Activated CD8-positive, alpha-beta memory T cell treated with anti-CD3 and anti-CD28 coated beads, Interleukin-2, amount 50 U/mL, for 1 hour (primary cell): Measurements from ENCODE around the gene ERVH48-1.
"Not testable (repeated sequence)": the region's sequence is repeated elsewhere in the genome, so short reads cannot be mapped to it uniquely, and the experiment has no call there.

Source experiments
- DNase-seq: peaks from one replicate; pipeline ENCODE4 v3.0.0-alpha.2; 2020; ENCODE audit errors: extremely low read depth

ERVH48-1 gene

DNA sequence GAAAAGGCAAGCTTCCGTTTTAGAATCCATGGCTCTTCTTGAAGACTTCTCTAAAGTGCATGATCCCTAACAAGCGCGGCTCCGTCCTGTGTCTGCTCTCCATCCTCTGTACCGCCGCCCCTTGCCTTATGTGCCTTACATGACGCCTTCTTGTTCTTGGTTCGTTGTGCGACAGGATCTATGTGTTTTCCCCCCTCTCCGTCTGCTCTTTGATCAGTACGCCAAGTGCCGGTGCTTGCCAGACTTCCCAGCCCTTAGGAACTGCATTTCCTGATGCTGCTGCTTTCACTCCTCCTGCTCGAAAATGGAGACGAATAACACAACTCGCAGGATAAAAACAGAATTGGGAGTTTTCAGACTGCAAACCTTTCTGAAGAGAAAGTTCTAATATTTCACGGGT lies 19.2 kb downstream of the ERVH48-1 start:
- no peak for DNase-seq

DNA sequence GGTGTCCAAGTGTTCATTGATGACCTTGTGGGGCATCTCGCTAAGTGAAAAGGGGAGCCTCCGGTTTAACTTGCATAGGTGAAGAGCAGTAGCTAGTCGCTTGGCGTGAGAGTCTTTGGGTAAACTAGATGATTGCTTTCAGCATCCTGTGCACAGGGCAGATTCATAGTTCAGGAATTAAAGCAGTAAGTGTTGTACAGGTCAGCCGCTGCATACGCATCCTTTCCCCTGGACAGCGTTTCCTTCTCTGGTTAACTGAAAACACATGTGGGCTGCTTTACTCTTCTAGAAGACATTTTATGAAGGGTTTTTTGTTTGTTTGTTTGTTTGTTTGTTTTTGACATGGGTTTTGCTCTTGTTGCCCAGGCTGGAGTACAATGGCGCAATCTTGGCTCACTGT lies 20.2 kb downstream of the ERVH48-1 start:
- no peak for DNase-seq

- DNase-seq = no peak
Observed at GRCh38 chr21:42903817-42904216, 21.6 kb downstream of the ERVH48-1 start.

DNA sequence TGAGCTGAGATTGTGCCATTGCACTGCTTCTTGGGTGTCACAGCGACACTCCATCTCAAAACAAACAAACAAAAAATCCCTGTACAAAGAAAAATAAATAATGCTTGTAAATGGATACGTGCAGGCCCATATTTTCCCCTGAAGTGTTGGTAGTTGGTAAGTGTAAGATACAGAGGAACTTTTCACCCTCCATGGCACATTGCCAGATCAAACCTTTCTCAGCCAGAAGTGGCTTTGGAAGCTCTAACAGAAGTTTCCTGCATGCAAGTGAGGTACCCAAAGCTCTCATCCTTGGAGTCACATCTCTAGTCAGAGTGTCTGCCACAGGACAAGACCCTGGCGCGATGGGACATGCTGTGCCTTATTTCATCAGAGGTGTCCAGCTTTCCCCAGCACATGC lies 25.0 kb downstream of the ERVH48-1 start:
- no peak for DNase-seq

- peak; percentile 97 for DNase-seq
Observed at GRCh38 chr21:42892931-42893755, 32.3 kb downstream of the ERVH48-1 start, which contains the start of gene NDUFV3. Gene NDUFV3 (plus strand): TSS chr21:42893309. CDS start chr21:42893334, 25 bp downstream.

DNA sequence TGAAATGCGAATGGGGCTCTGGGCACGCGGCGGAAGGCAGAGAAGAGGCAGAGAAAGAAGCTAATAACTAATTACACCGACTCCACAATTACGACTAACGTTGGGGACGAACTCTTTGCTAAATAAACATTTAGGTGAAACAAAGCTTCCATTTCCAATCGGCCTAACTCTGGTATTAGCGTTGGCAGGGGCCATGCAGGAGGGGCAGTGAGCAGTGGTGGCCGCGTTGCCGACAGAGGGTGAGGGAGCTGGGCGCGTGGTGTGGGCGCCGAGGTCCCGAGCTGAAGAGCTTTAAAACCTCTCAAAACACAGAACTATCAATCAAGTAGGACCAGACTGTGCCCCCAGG lies 32.9 kb downstream of the ERVH48-1 start:
- DNase-seq = no peak

DNA sequence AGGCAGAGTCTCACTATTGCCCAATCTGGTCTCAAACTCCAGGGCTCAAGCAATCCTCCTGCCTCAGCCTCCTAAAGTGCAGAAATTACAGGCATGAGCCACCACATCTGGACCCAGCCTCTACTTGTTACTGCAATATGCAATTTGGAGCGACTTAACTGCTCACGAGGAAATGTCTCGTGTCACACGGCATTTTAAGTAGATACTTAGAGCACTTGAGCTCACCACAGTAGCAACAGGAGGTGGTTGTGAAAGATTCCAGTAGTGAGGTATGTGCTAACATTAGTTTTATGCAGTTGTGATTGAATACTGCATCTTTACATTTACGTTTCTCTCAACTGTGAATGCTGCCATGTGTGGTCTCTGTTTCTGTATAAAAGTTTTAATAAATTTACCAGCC lies 38.1 kb downstream of the ERVH48-1 start:
- no peak for DNase-seq

- no peak for DNase-seq
Observed at GRCh38 chr21:42883921-42884320, 41.5 kb downstream of the ERVH48-1 start.

DNA sequence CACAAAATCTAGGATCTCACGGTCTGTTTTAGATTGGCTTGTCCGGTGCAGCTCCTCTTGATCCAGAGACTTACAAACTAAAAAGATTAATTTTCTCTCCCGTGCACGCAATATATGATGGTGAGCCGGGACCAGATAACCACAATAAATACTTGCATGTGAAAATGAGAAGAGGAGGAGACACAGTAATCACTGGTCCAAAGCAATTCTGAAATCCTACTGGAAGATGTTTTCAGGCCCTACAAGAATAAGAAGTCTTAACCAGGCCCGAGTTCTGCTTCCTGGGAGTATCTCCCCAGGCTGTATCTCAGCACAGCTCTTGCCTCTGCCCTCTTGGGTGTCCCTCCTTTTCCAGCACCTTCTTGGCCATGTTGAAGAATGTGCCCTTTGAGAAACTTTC lies 45.1 kb downstream of the ERVH48-1 start:
- DNase-seq = no peak

GRCh38 chr21:42878993-42879787 lies 46.2 kb downstream of the ERVH48-1 start, which contains the start of gene WDR4:
Gene WDR4 (minus strand): TSS chr21:42879539. CDS start chr21:42879495, 44 bp downstream.
- peak; percentile 96 for DNase-seq

DNA sequence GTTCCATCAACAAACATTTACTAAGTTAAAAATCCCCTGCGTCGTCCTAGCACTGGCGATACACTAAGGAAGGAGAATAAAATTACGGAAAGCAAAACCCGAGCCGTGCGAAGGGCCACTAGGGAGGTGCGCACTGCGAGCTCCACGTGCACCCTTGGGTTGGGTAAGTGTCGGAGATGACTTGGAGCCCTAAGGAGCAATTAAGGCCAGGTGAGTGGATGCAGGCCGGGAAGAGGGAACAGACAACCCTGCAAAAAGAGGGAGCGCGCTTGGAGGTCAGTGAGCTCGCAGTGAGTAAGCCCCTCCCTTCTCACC lies 46.8 kb downstream of the ERVH48-1 start:
- no peak for DNase-seq

DNA sequence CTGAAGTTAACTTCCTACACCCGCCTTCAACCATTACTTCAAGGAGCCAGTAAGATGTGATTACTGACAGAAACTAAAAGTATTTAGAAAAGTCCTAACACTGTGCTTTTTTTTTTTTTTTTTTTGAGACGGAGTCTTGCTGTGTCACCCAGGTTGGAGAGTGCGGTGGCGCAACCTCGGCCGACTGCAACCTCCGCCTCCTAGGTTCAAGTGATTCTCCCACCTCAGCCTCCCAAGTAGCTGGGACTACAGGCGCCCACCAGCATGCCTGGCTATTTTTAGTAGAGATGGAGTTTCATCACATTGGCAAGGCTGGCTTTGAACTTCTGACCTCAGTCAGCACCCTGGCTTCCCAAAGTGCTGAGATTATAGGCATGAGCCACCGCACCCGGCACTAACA lies 49.6 kb downstream of the ERVH48-1 start:
- DNase-seq = not testable (repeated sequence)

GRCh38 chr21:42873096-42873495 lies 52.3 kb downstream of the ERVH48-1 start:
- DNase-seq = no peak

GRCh38 chr21:42868196-42868595 lies 57.2 kb downstream of the ERVH48-1 start:
- no peak for DNase-seq
